Activated CD4-positive, alpha-beta T cell treated with anti-CD3 and anti-CD28 coated beads for 1 hour (primary cell): ENCODE results near the gene CWC15.

ENCODE experiments used
- DNase-seq: peaks from one replicate; pipeline ENCODE4 v3.0.0-alpha.2; 2020

Gene CWC15

DNA sequence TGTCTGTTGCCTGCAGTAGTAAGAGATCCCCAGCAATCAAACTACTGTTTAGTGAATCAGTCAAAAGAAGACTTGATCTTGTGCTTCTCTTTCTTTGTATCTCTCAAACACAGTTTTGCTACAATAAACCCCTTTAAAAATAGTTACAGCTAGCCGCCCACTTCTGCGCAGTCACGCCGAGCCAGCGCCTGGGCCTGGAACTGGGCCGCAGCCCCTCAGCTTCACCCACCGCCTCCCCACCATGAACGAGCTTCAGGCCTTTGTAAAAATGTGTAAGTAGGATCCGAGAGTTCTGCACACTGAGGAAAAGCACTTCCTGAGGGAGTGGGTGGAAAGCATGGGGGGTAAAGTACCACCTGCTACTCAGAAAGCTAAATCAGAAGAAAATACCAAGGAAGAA, 60.5 kb downstream of the CWC15 start:
- DNase-seq = no peak
